ENCODE measurements around the gene ZCCHC2. TPM values are rescaled to one million over a fixed set of nuclear protein-coding genes. Genes with fewer than 3 reads are reported as not detected.

Gene ZCCHC2
- total RNA-seq, 1 experiment from 2014 or later, result 11.5 TPM

- POLR2A ChIA-PET (ENCODE audit: low non-redundant PET), result no interaction called here
- no TSS peak for BruUV-seq (replicated peaks)
- H3K27ac ChIP-seq (ENCODE audit: low read depth, low read length, poor library complexity, severe bottlenecking), result no peak overlapping the region
- no peak overlapping the region for H3K4me3 ChIP-seq (ENCODE audit: low read depth, low read length, poor library complexity, severe bottlenecking)
- no peak for DNase-seq (ENCODE audit: low spot score)
- TF ChIP-seq, protein P1, sequence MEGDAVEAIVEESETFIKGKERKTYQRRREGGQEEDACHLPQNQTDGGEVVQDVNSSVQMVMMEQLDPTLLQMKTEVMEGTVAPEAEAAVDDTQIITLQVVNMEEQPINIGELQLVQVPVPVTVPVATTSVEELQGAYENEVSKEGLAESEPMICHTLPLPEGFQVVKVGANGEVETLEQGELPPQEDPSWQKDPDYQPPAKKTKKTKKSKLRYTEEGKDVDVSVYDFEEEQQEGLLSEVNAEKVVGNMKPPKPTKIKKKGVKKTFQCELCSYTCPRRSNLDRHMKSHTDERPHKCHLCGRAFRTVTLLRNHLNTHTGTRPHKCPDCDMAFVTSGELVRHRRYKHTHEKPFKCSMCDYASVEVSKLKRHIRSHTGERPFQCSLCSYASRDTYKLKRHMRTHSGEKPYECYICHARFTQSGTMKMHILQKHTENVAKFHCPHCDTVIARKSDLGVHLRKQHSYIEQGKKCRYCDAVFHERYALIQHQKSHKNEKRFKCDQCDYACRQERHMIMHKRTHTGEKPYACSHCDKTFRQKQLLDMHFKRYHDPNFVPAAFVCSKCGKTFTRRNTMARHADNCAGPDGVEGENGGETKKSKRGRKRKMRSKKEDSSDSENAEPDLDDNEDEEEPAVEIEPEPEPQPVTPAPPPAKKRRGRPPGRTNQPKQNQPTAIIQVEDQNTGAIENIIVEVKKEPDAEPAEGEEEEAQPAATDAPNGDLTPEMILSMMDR (conservative IDR thresholded peaks at IDR 0.05; ENCODE audit: low read depth, low read length), result no peak
- TF ChIP-seq EZH2 (IDR thresholded peaks at IDR 0.05; ENCODE audit: borderline replicate concordance, low read depth, low read length, poor library complexity, severe bottlenecking), result no peak
- CTCF ChIA-PET, result no interaction called here
- intact Hi-C loops (cut with micrococcal nuclease; ENCODE audit: unreplicated experiment), result no loop called here
- no peaks in the 10 kb centered on the region for H3K4me1 ChIP-seq (ENCODE audit: insufficient read depth, low read length, poor library complexity, severe bottlenecking)
- no peaks in the 10 kb centered on the region for H3K27me3 ChIP-seq (replicated peaks; ENCODE audit: insufficient read depth, low read depth, low read length, poor library complexity)
- no peaks in the 10 kb centered on the region for H3K36me3 ChIP-seq (ENCODE audit: insufficient read depth, low read length, poor library complexity, severe bottlenecking)
- H3K9me3 ChIP-seq (ENCODE audit: low read depth, low read length, poor library complexity, severe bottlenecking), result no peaks in the 10 kb centered on the region
These were observed 24.1 kb upstream of the ZCCHC2 start for GRCh38 chr18:62498616-62499262.

DNA sequence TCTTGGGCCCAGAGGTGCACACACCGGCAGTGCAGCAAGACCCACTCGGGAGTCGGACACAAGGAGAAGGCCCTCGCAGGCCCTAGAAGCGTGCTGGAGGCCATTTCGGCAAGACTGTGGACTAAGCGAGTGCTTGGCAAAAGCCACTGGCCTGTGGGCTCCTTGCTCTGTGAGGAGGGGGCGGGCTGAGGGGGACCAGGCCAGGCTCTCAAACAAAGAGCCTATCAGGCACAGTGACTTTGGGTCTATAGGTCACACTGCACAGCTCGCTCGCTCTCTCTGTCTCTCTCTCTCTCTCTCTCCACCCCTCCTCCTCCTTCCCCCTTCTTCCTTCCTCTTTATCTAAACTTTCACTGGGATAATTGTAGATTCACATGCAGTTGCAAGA is 23.6 kb upstream of the ZCCHC2 start:
- no peaks in the 10 kb centered on the region for H3K36me3 ChIP-seq (ENCODE audit: insufficient read depth, low read length, poor library complexity, severe bottlenecking)
- intact Hi-C loops (cut with micrococcal nuclease; ENCODE audit: unreplicated experiment), result no loop called here
- H3K4me3 ChIP-seq (ENCODE audit: low read depth, low read length, poor library complexity, severe bottlenecking), result no peak overlapping the region
- H3K4me1 ChIP-seq (ENCODE audit: insufficient read depth, low read length, poor library complexity, severe bottlenecking), result no peaks in the 10 kb centered on the region
- no peaks in the 10 kb centered on the region for H3K9me3 ChIP-seq (ENCODE audit: low read depth, low read length, poor library complexity, severe bottlenecking)
- H3K27me3 ChIP-seq (replicated peaks; ENCODE audit: insufficient read depth, low read depth, low read length, poor library complexity), result no peaks in the 10 kb centered on the region
- H3K27ac ChIP-seq (ENCODE audit: low read depth, low read length, poor library complexity, severe bottlenecking), result no peak overlapping the region
- DNase-seq (ENCODE audit: low spot score), result no peak
- BruUV-seq (replicated peaks), result no TSS peak
- ChIA-PET POLR2A (ENCODE audit: low non-redundant PET) (no interaction called here), CTCF (no interaction called here)
- TF ChIP-seq, protein P1 (conservative IDR thresholded peaks at IDR 0.05; ENCODE audit: low read depth, low read length), result no peak
- TF ChIP-seq EZH2 (IDR thresholded peaks at IDR 0.05; ENCODE audit: borderline replicate concordance, low read depth, low read length, poor library complexity, severe bottlenecking), result no peak

GRCh38 chr18:62500174-62500573 is 22.7 kb upstream of the ZCCHC2 start:
- no peak overlapping the region for H3K4me3 ChIP-seq (ENCODE audit: low read depth, low read length, poor library complexity, severe bottlenecking)
- no peak overlapping the region for H3K27ac ChIP-seq (ENCODE audit: low read depth, low read length, poor library complexity, severe bottlenecking)
- H3K9me3 ChIP-seq (ENCODE audit: low read depth, low read length, poor library complexity, severe bottlenecking), result no peaks in the 10 kb centered on the region
- no TSS peak for BruUV-seq (replicated peaks)
- no peaks in the 10 kb centered on the region for H3K4me1 ChIP-seq (ENCODE audit: insufficient read depth, low read length, poor library complexity, severe bottlenecking)
- ChIA-PET CTCF (no interaction called here), POLR2A (ENCODE audit: low non-redundant PET) (no interaction called here)
- H3K27me3 ChIP-seq (replicated peaks; ENCODE audit: insufficient read depth, low read depth, low read length, poor library complexity), result no peaks in the 10 kb centered on the region
- intact Hi-C loops (cut with micrococcal nuclease; ENCODE audit: unreplicated experiment), result no loop called here
- no peaks in the 10 kb centered on the region for H3K36me3 ChIP-seq (ENCODE audit: insufficient read depth, low read length, poor library complexity, severe bottlenecking)
- no peak for TF ChIP-seq EZH2 (IDR thresholded peaks at IDR 0.05; ENCODE audit: borderline replicate concordance, low read depth, low read length, poor library complexity, severe bottlenecking)
- TF ChIP-seq, protein P1 (conservative IDR thresholded peaks at IDR 0.05; ENCODE audit: low read depth, low read length), result no peak
- no peak for DNase-seq (ENCODE audit: low spot score)
